Suprapubic skin (tissue), 4 donors: ENCODE results near the gene TPK1.

ENCODE experiments used
- EP300 ChIP-seq: sonication (generic); formaldehyde crosslinking; IDR thresholded peaks from one replicate; pipeline ENCODE4 v1.6.1; 2017; ENCODE audit warnings: antibody characterized with exemption
- POLR2A ChIP-seq, 2 donors: fragments of 450-650 bp; IDR thresholded peaks; one replicate each; pipeline ENCODE4 v1.6.1; 2017; ENCODE audit warnings: antibody characterized with exemption in 2 of 2, mild to moderate bottlenecking in 2 of 2, moderate library complexity in 2 of 2
- POLR2AphosphoS5 ChIP-seq, 3 donors: sonication (generic); formaldehyde crosslinking; IDR thresholded peaks; one replicate each; pipeline ENCODE4 v1.6.1; 2017; ENCODE audit warnings: antibody characterized with exemption in 3 of 3
- TF ChIP-seq, protein P1 (sequence below), 2 donors: fragments of 200-600 bp in 1 of 2; fragments of 450-650 bp in 1 of 2; sonication (generic) in 1 of 2; IDR thresholded peaks; one replicate each; pipeline ENCODE4 v1.5.1; 2016 to 2019; ENCODE audit warnings: antibody characterized with exemption in 2 of 2, mild to moderate bottlenecking in 1 of 2, moderate library complexity in 1 of 2

- TF ChIP-seq, protein P1, sequence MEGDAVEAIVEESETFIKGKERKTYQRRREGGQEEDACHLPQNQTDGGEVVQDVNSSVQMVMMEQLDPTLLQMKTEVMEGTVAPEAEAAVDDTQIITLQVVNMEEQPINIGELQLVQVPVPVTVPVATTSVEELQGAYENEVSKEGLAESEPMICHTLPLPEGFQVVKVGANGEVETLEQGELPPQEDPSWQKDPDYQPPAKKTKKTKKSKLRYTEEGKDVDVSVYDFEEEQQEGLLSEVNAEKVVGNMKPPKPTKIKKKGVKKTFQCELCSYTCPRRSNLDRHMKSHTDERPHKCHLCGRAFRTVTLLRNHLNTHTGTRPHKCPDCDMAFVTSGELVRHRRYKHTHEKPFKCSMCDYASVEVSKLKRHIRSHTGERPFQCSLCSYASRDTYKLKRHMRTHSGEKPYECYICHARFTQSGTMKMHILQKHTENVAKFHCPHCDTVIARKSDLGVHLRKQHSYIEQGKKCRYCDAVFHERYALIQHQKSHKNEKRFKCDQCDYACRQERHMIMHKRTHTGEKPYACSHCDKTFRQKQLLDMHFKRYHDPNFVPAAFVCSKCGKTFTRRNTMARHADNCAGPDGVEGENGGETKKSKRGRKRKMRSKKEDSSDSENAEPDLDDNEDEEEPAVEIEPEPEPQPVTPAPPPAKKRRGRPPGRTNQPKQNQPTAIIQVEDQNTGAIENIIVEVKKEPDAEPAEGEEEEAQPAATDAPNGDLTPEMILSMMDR (IDR thresholded peaks at IDR 0.05), result no peak
- TF ChIP-seq POLR2A (IDR thresholded peaks at IDR 0.05) (no peak), EP300 (no peak), POLR2AphosphoS5 (IDR thresholded peaks at IDR 0.05) (no peak)
Observed at GRCh38 chr7:144826208-144826607, 9.6 kb downstream of the TPK1 start.
